Putamen (tissue), 1 donor: Measurements from ENCODE around the gene PRTFDC1.

ENCODE experiments used
- DNase-seq: peaks from one replicate; pipeline ENCODE4 v3.0.0-alpha.2; 2016; ENCODE audit warnings: low spot score

The PRTFDC1 gene

DNA sequence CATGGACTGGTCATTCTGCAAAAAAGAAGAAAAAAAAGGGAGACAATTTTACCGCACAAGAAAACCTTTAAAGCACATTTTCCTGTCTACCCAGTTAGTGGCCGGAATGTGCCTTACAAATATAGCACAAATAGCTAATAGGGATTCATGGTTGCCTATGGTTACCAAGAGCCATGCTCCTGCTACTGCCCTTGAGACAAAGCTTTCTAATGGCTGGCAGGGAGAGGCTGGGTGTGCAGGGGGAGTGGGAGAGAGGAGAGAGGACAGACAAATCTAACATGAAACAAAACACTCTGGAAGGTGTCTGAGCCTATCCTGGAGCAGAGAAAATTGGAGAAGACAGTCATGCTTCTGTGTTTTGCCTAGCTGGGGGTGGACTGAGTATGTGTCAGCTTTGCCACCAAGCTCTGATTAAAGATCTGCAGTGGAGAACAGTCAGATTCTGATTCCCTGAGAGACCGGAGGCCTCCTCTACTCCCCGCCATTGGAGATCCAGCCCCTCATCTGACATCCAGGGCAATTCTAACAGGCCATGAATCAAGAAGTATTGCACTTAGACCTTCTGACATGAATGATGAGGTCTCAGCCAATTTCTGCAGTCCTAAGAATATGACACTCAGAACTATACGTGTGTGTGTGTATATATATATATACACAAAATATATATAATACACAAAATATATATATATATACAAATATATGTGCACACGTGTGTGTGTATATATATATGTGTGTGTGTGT, 80.2 kb downstream of the PRTFDC1 start:
- peak; percentile 42 for DNase-seq

DNA sequence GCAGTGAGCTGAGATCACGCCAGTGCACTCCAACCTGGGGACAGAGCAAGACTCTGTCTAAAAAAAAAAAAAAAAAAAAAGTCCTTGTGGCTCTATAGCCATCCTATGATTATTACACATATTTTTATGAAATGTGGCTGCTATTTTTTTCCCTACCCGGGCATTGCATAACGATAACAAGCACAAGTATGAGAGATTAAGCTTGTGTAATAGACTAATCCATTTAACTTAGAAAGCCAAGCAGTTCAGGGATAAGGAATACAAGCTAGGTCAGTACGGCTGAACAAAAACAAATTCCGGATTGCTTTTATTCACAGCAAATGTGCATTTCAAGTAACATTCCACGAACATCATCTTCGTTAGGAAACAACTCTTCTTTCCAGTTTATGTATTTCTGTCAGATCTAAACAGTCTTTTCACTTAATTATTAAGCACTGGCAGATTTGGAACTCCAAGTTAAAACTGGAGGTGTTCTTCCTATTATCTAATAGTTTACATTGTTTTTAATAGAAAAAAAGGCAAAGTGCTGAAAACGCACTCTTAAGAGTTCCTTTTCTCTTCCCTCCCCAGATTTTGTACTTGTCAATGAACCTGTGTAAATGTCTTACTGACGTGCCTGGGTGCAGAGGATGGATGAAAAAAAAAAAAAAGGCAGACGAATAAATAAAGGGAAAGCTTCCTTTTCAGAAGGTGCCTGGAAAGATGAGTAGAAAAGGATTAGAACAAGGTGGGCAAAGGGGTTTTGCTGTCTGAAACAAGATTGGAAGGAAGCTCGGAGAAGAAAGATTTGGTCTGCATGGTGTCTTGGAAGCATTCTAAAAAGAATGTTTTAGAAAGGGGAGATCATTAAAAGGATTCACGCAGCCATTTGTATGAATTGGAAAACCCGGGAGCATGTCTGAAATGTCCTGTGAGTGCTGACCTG, 81.1 kb downstream of the PRTFDC1 start:
- no peak for DNase-seq

- no peak for DNase-seq
These were observed 82.9 kb downstream of the PRTFDC1 start for GRCh38 chr10:24869354-24870015.

DNA sequence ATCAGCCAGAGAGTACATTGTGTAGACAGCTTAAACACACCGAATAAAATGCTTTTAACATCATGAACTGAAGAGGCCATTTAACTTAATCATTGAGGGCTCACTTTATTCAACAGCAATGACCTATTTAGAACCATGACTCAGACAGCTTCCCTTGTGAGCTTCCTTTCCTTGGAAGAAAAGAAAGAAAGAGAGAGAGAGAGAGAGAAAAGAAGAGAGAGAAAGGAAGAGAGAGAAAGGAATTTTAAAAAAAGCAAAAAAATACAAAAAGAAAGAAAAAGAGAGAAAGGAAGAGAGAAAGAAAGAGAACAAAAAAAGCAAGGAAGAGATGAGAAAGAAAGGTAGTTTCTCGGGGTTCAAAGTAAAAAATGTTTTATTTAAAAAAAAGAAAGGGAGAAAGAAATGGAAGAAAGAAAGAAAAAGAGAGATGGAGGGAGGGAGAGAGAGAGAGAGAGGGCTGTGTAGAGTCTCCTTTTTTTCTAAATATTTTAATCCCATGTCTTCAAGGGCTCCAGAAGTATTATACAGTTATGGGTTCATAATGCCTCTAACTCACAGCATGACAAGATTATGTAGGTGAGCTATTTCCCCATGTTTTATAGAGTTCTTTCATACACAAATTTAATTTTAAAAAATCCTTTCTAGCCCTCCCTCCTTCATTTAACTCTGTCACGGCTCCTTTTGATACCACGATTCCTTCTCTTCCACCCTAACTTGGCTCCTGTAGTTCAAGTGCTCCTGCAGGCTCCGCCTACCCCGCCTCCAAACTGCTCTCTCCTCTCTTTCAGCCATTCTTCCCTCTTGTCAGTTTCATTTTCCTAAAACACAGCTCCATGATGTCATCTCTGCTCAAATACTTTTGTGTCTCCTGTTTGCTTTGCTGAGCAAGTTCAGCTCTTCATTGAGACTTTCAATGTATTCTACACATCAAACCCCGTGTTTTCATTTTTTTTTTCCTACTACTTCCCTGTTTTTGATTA, 85.5 kb downstream of the PRTFDC1 start:
- DNase-seq: peak; percentile 87

- no peak for DNase-seq
These were observed 86.6 kb downstream of the PRTFDC1 start for GRCh38 chr10:24865783-24866182.

- DNase-seq: no peak
These were observed 89.8 kb downstream of the PRTFDC1 start for GRCh38 chr10:24862589-24862988.

DNA sequence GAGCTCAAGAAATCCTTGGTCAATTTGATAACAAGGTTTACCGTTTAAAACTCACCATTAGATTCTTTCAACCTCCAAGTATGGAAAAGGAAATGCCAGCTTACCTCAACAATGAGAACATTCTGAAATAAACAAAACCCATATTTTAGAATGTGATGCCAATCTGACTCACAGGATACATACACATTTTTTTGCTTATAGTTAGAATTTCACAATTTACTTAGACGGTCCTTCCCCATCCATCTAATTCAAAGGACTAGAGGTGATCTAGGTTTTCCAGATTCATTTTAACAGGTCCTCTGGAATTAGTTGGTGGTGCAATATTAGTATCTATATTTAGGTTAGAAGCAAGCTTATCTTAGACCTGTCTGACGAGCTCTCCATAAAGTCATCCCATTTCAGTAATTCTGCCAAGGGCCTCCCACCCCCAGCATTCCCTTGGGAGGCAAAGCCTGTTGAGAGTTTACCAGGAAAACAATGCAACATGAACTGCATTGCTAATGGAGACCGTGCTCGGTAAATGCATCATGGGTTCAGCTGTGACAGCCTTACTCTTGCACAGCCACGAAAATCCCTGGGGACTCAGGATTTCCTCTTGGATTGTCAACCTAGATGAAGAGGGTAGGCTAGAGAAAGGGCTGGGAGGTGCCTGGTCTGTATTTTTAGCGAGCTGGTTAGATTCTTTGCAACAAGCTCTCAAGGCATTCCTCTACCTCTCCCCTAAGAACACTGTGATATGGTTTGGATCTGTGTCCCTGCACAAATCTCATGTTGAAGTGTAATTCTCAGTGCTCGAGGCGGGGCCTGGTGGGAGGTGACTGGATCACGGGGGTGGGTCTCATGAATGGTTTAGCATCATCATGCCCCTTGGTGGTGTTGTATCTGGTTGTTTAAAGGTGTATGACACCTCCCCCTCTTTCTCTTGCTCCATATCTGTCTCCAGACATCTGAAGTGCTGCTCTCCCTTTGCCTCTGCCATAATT, 93.8 kb downstream of the PRTFDC1 start:
- no peak for DNase-seq

GRCh38 chr10:24857031-24857725, 95.2 kb downstream of the PRTFDC1 start:
- DNase-seq: no peak

DNA sequence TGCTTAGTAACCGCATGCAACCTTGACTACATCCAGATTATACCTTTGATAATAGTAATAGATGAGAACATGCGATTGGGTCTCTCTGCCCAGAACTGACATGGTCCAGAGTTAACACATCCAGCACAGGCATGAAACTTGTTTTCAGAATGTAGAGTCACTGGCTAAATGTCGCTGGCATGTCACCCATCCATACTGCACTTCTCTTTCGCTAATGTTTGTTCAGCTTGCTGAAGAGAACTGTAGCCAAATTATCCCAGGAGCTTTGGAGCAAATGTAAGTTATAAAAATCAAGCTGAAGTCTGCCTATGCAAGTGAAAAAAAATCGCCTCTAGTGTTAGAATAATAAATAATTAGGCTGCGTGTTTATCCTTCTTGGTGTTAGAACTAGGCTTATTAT, 98.2 kb downstream of the PRTFDC1 start:
- DNase-seq: no peak

DNA sequence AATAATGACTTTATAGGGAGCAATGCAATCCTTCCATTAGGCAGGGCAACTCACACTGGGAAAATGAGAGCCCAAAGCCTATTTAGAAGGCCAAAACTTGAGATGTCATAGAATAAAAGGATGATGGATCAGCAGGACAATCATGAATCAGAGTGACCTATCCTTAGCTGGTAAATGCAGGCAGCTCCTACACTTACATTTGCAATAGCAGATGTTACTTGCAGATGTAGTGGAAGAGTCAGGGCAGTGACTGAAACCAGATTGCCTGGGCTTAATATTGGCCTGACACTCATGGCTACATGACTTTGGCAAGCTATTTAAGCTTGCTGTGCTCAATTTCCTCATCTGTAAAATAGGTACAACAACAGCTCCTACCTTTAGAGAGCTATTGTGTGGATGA, 98.7 kb downstream of the PRTFDC1 start:
- DNase-seq: no peak

DNA sequence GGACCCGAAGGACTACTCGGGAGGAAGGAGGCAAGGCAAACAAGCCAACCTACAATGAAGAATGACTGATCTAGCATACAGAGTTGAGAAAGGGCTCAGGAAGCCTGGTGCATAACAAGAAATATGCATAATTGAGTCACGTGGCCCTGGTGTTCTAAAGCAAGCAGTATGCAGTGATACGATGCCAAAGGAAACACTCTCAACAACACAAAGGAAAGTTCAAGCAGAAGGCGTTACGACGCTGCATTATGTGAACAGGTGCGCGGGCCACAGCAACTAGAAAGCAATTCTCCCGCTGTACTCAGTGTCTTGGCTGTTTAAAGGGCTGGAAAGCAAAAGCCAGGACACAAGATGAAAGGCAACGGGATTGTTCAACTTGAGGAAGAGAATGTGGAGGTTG, 100.8 kb downstream of the PRTFDC1 start:
- DNase-seq: no peak

DNA sequence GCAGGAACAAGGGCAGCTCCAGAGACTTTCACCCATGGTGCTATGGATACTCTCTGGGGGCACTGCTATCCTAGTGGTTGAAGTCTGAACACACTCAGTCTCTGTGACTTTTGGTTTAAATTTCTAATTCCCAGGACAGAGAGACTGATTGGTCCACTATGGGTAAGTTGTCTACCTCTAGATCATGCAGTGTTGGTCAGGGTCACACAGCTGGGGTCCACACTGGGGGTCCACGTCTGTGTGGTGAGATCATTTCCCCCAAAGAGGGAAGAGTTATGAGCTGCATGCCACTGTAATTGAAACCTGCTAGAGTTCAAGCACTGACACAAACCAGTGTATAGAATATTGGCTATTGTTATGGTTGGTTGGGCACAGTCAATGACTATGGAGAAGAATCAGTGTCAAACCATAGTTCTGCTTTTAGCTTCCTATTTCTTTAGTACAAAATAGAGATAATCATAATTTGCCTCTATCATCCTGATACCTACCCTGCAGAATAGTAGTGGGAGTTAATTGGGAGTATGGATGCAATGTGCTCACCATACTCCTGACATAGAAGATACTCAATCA, 101.6 kb downstream of the PRTFDC1 start:
- DNase-seq: no peak

- DNase-seq: no peak
These were observed 102.7 kb downstream of the PRTFDC1 start for GRCh38 chr10:24849501-24850299.

- peak; percentile 64 for DNase-seq
These were observed 103.4 kb downstream of the PRTFDC1 start for GRCh38 chr10:24849051-24849450.

DNA sequence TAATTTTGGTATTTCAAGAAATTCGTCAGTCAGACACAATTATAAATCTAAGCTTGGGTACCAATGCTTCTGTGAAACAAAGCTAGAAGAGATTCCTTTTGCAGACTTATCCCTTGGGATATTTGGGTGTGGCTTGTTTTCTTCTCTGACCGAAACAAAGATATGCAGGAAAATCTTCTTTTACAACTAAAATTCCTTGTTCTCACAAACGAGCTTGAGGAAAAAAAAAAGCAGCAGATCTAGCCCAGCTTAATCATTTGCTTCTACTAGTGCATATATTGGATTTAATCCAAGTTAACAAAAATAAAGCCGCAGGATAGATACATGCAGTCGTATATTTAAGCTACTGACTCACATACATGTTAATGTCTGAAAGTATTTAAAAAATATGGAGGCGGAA, 104.2 kb downstream of the PRTFDC1 start:
- DNase-seq: no peak

DNA sequence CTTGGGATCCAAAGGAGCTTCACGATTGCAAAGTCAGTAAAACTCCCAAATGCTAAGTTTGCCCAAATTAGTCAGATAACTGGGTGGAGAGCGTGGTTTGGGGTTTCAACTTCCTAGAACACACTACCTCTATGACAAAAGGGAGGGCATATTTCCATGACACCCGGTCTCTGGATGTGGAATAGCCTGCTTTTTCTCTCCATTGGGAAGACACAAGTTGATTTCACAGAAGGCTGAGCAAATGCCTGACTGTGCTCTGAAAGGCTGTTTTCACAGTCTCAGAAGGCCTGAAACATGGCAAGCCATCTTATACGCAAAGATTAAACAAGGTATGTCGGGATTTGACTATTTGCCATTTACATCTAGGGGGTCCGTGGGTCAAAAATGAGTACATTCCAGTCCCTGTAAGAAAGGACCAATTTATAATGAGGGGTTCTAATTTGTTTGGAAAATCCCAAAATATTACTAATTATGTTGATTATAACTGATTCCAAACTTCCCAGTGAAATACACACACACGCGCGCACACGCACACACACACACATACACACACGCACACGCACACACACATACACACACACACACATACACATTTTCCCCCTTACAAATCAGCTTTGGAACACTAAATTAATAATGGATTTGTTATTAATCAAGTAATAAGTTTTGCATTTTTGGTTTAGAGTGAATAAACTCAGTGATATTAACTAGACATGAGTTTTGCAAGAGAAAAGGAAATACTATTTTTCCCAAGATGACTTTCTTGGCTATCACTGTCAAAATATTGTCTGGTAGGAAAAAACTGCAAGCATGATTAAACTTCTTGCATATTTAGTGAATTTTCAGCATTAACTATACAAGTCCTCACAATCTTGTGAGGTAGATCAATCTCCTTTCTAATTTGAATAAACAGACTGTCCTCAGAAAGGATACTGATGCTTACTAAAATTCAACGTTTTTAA, 105.0 kb downstream of the PRTFDC1 start:
- DNase-seq: no peak

DNA sequence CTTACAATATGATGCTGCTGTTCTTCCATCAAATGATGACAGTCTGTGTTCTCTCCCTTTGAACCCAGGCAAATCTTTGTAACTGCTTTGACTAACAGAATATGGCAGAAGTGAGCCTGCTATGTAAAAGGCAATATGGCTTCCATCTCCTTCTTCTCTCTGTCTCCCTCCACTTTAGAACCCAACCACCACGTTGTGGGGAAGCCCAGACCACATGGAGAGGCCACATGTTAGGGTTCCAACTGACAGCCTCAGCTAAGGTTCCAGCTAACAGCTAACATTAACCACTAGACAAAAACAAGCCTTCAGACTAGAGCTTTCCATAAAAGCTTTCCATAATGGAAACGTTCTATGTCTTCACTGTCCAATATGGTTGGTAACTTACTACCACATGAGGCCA, 107.7 kb downstream of the PRTFDC1 start:
- no peak for DNase-seq
